Measurements from ENCODE around the gene ADAM10.

The ADAM10 gene

DNA sequence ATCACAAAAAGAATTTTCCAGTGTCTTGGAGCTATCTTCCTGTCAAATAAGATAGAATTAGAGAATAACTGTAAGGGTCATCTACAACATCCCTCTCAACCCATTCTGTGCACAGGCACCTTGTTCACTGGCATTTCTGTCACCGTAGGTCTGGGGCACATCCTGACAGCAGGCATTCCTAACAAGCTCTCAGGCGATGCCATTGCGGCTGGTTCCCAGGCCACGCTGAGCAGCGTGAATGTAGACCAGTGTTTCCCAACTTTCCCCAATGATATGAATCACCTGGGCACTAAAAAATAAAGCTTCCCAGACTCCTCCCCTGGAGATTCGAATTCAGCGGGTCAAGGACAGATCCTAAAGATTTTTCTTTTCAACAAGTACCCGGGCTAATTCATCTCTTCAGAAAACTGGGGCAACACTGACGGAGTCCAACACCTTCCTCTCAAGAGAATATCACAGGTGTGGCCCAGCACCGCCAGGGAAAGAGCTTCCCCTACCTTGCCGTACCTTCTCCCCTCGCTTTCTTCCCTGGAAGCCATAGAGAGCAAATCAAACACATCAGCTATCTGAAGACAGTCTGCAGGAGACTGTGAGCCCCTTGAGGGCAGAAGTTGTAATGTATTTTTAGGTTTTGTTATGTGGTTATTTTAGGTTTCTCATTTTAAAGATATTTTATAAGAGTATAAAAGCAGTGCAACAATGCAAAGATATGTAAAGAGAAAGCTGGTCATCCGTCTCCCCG is 174.3 kb downstream of the ADAM10 start:
- no peak for DNase-seq (ENCODE audit: low read depth)

DNA sequence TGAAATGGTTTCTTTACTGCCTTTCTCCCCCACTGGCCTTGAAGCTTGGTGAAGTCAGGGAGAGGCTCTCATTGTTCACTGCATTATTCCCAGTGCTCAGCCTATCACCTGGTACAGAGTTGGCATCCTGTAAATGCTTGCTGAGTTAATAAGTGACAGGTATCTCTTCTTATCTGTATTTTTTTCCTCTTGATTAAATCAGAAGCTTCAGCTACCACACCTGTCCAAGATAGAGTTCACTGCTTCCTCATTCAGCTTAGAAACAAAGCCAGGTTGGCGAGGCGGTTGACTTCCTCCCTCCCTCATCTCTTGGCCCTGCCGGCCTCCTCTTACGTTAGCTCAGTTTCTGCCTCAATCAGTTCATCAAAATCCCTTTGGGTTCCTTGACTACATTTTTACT is 174.9 kb downstream of the ADAM10 start:
- DNase-seq (ENCODE audit: low read depth) = no peak

DNA sequence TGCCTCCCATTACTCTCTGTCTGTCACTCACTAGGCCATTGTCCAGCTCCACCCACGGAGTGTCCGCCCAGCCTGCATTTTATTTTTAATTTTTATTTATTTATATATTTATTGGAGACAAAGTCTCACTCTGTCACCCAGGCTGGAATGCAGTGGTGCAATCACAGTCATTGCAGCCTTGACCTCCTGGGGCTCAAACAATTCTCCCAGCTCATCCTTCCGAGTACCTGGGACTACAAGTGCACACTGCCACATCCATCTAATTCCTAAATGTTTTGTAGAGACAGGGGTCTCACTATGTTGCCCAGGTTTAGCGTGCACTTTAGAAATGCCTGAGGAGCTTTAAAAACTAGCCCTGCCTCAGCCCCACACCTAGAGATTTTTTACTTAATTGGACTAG is 176.2 kb downstream of the ADAM10 start:
- no peak for DNase-seq (ENCODE audit: low read depth)

DNA sequence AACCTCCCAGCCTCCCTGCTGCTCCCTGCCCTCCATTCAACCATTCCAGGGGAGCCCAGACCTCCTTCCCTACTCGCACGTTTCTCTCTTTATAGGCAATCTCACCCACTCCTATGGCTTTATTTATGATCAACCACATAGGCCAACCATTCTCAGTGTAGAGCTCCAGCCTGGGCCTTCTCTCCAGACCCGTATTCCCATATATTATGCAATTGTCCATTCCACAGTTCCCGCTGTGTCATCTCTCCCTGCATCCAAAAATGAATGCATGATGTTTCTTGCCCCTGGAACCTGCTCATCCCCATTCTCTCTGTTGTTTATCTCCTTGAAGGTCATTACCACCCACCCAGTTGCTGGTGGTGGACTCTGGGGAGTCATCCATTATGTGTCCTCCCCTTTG is 177.0 kb downstream of the ADAM10 start:
- no peak for DNase-seq (ENCODE audit: low read depth)

DNA sequence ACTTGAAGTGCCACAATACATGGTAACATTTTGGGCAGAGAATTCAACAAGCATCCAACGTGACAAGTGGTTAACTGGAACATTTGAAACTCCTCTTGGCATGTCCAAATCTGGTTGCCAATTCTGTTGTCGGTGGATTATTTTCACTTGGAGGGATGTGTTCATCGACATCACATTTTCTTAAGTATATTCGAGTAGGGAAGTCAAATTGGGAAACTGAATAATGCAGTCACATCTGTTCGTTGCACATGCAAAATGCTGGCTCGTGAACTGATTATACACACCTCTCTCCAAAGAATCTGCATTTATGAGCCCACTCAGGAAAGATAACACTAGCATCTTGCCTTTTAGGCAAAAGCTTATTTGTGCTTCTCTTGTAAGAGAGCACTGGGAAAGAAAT is 178.0 kb downstream of the ADAM10 start:
- DNase-seq (ENCODE audit: low read depth) = no peak

DNA sequence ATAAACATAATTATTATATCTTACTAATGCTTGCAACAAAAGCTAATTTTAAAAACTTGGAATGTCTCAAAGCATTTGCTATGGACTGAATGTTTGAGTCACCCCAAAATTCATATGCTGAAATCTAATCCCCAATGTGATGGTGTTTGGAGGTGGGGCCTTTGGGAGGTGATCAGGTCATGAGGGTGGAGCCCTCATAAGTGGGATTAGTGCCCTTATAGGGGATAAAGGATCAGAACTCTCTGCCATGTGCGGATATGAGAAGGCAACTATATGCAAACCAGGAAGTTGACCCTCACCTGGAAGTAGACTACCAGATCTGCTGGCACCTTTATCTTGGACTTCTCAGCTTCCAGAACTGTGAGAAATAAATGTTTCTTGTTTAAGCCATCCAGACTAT is 180.1 kb downstream of the ADAM10 start:
- DNase-seq (ENCODE audit: low read depth) = no peak

DNA sequence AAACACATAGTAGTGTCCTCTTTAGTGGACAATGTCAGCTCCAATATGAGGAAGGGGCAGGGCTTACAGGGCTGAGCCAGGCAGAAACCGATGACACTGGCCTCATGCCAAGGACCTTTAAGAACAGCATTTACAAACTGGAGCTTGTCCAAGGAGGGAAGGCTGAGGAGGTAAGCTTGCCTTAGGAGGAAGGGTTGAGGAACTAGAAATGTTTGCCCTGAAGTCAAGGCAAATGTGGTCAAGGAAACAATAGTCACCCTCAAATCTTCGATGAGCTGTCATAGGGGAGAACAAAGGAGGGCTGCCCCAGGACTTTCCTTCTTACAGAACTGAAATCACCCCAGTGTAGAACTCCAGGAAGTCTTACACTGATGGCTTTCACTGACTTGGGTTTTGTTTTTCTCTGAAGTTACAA is 181.3 kb downstream of the ADAM10 start:
- no peak for DNase-seq (ENCODE audit: low read depth)

DNA sequence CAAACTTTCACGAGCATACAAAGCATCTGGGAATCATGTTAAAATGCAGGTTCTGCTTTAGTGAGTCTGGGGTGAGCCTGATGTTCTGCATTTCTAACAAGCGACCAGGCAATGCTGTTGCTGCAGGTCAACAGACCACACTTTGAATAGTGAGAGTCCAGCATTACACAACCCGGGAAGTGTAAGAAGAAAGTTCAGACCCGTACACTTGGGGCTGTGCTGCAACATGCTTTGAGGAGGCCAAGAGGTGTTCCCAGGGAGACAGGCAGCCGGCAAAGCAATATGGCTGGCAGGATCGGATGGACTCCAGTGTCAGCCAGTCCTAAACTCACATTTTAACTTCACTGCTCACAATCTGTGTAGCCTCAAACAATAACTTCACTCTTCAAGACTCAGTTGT is 183.5 kb downstream of the ADAM10 start:
- no peak for DNase-seq (ENCODE audit: low read depth)

DNA sequence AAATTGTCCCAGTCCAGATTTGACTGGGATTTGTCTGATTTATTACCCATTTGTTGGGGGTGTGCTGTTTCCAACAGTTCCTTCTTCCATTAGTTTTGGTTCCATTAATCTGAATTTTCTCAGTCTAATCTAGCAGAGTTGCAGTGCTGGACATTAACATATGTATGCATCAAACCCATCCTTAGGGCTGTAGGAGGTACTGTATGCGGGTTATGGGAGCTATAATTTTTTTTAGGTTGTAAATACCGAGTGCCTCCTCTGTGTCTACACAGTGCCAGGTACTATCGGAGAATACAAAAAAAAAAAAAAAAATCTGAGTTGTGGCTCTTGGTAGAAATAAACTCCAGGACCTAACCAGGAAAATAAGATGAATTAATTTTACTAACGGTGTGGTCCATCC is 183.9 kb downstream of the ADAM10 start:
- no peak for DNase-seq (ENCODE audit: low read depth)

DNA sequence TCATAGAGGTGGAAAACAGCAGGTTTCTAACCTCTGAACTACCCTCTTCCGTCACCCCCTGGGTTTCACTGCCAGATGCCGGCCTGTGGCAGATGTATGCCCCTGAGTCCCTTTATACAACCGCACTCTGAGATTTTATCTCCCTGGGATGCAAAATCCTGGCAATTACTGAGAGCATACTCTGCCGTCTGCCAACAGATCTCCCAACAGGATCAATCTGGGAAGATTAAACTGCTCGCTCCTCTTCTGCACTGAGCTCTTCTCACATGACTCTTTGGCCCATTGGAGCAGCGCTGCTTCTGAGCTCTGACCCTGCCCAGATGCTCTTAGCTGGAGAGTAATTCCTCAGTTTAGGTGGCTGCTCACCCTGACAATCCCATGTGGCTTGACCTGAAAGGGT is 184.5 kb downstream of the ADAM10 start:
- DNase-seq (ENCODE audit: low read depth) = no peak

DNA sequence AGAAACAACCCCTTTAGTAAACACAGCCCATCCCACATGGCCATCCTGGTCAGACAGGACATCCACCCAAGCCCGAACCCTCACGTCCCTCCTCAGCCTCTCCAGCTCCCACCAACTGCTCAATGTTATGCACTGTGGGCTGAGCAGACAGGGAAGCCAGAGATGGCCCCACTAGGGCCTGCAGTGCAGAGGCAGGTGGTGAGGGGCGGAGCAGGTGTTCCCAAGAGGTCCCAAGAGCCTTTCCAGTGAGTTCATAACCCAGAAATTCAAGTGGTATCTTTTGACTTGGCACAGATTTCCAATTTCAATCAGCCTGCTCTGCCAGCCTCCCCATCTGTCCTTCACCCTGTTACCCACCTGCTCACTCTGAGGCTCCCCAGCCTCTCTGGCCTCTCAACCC is 187.4 kb downstream of the ADAM10 start:
- DNase-seq (ENCODE audit: low read depth) = no peak

DNA sequence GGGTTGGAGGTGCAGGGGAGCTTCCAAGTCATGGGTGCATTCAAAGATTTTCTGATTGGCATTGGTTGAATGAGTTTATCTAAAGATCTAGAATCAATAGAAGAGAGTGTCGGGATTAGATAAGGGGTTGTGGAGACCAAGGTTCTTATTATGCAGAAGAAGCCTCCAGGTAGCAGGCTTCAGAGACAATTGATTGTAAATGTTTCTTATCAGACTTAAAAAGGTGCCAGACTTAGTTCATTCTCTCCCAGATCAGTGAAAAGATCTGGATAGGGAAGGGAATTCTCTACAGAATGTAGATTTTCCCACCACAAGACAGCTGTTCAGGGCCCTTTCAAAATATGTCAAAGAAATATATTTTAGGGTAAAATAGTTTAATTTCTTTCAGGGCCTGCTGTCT is 188.2 kb downstream of the ADAM10 start:
- DNase-seq (ENCODE audit: low read depth) = no peak

DNA sequence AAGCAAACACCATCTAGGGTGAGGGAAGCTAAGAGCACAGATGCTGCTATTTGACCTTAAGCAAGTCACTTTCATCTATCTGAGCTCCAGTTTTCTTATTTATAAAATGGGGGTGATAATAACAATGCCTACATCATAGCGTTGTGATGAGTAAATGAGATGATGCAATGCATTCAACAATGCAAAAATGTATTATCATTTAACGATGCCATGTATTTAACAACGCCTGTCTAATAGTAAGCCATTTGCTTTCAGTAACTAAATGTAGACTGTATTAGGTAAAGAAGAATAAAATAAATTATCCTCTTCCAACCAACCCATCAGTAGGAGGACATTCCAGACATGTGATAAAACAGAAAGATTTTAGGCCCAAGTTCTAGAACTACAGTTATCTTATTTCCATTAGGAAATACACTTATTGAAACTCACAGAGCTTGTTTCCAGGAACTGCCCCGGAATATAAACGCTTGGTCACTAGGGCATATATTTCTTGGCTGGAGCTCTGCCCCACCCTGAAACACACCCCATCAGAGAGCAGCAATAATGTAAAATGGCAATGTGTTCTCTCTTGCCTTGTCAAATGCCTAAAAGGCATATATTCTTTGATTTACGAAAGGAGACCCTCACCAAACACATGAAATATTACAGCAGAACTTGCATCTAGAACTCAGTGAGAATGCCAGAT is 189.5 kb downstream of the ADAM10 start:
- no peak for DNase-seq (ENCODE audit: low read depth)

DNA sequence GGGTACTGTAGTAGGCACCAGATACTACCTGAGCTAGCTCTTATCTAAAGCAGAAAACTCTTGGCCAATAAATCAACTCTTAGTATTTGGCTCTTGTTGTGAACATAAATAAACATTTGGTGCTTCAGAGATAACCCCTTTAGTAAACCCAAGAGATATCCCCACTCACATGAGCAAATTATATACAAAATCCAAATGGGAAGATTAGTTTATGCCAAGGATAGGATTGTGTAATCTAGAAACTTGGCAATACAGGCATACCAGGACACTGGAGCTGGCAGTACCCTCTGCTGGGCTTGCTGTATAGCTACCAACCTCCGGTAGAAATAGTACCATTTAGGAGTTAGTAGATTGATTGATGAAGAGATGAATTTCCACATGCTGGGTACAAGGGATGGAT is 190.7 kb downstream of the ADAM10 start:
- no peak for DNase-seq (ENCODE audit: low read depth)

DNA sequence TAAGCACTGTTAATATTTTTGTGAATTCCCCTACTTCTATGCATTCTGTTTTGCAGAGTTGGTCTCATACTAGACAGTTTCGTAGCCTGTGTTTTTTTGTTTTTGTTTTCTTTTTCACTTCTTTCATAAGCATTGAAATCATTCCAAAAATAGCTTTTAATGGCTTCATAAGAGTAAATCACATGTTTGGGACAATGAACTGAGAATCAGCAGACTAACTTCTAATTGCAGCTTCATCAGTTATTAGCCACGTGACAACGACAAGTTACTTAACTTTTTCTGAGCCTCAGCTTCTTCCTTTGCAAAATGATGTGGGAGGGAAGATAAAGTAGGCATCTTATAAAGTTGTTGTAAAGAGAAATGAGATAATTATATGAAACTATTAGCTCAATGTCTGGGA is 193.0 kb downstream of the ADAM10 start:
- no peak for DNase-seq (ENCODE audit: low read depth)

DNA sequence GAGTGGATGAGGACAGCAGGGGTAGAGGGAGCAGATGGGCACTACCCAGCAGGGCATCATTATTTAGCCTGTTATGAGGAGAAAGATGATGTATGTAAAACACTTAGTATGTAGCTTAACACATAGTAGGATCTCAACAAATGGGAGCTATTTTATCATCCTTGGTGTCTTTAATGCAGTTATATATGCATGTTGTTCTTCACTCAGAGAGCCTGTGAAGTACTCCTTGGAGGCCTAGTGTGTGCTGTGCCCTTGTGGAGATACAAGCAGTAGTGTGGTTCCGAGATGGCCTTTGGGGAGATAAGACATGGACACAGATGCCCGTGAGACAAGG is 193.5 kb downstream of the ADAM10 start:
- no peak for DNase-seq (ENCODE audit: low read depth)

DNA sequence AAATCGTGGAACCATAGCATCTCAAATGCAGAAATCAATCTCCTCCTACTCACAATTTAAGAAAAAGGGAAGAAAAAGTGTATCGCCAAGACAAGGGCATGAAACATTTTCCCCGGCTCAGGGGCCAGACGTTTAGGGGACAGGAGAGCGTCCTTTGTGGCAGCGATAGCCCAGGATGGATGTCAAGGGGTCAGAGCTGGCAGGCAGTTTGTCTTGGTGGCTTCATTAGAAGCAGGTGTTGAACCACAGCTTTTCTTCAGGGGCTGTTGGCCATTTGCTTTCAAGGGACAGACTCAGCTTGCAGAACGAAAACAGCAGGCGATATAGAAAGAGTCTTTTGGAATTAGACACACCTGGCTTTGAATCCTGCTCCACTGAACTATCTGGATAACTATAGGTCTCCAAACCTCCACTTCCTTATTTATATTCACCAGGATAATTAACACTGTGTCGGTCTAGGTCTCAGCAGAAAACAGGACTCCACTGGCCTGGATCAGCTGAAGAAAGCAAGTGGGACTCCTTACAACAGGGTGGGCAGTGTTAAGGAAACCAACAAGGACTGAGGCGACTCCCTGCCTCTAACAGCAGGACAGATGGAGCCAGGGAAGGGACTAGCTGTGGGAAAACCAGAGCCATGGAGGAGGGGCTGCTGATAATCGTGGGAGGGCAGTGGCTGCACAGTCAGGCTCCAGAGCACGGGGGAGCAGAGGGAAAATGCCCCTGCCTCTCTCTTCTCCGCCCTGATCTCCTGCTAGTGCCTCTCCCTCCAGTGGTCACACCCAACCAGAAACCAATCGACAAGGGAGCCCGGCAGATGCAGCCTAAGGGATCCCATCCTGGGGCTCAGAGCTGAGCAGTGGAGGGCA is 194.1 kb downstream of the ADAM10 start:
- no peak for DNase-seq (ENCODE audit: low read depth)

DNA sequence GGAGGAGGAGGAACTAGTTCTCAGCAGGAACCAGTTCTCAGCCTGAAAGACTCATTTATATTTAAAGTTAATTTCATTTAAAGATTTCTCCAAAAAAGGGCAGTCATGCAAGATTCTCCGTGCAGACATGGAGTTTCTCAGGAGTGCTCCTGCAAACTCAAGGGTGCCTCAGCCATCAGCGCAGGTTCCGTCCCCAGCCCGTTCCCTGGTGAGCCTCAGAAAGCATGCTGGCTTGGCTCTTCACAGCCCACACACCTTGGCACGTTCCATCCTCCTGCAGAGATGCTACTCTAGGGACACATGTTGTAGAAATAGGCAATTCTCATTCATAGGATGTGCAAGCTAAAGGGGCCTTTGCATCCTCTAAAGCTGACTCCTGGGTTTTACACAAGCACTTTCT is 194.7 kb downstream of the ADAM10 start:
- DNase-seq (ENCODE audit: low read depth) = no peak

DNA sequence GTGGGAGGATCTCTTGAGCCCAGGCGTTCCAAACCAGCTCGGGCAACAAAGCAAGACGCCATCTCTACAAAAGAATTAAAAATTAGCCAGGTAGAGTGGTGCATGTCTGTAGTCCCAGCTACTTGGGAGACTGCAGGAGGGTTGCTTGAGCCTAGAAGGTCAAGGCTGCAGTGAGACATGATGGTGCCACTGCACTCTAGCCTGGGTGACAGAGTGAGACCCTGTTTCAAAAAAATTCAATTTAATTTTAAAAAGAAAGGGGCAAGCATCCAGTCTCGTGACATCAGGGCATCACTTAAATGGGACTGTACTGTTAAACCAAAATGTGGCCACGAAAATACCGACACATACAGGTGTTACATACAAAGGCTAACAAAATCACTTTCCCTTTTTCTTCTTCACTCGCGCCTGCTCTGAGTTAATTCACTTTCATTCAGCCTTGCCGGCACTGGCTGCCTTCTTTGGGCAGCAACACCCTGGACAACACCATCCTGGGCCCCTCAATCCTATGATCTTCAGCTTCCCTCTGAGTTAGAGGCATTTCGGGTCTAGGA is 196.1 kb downstream of the ADAM10 start:
- DNase-seq (ENCODE audit: low read depth) = no peak

DNA sequence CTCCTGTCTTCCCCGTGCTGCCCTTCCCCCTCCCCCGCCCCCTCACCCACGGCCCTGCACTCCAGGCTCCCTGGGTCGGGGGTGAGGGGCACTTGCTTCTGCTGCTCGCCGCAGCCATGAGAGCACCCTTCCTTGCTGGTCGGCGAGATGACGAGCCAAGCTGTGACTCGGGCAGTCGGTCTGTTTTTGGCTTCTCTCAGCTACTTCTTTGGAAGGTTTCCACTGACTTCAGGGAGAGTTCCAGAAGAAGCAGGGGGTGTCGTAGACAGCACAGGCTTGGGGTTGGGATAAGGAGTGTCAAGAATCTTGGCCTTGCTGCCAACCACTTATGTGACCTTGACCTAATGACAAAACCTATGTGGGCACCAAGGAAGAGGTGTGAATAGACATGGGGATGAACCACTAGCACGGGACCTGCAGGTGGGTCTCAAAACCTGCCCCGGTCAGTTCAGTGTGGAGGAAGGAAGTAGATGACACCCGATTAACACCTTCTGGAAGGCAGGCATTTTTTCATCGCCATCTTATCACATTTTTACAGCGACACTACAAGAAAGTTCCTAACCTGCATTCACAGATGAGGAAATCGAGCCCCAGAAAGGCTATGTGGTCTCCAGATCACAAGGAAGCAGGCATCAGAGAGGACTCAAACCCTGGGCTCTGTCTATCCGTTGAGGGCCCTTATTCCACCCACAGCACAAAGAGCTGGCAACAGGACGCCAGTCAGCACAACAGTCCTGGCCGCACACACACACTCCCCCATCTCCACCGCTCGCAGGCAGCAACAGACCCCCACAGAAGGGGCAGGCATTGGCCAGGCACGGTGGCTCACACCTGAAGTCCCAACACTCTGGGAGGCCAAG is 196.8 kb downstream of the ADAM10 start:
- DNase-seq (ENCODE audit: low read depth) = no peak

DNA sequence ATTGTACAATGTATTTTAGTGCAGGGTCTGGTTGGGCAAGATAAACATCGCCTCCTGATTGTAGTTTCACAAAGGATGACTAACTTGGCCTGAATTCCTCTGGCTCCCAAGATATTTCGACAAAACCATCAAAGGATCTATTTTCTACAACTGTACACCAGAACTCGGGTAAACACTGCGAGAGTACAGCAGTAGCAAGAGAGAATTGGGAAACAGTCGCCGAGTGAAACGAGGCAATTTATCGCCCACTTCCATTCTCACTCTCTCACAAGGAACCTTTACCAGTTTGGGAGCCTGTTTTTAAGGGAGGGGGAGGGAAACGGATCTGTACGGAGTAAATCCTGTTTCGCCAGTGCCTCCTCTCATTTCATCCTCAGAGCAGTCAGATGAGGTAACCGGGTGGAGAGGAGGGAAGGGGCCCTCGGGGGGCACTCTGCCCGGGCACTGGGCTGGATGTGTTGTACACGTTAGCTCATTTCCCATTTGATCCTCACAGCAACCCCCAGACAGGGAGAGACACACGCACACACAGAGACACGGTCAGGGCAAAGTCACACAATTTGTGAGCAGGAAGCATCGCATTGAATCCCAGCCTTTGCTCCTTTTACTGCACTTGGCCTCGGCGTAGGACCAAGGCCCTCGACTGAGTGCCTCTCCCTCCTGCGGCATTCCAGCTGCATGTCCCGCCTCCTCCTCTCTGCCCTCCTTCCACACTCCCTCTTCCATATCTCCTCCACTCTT is 197.6 kb downstream of the ADAM10 start:
- DNase-seq (ENCODE audit: low read depth) = no peak

All from stimulated activated CD8-positive, alpha-beta memory T cell treated with anti-CD3 and anti-CD28 coated beads, Interleukin-4, amount 100 ng/mL, for 24 hours (primary cell).